HEK293T (cell line): Measurements from ENCODE around the gene MGMT.

ENCODE experiments used
- CTCF ChIA-PET: fragments of 350-600 bp; formaldehyde crosslinking; extraction: SDS; loops from one replicate; lab custom pipeline; 2021; ENCODE audit warnings: antibody characterized with exemption, inconsistent platforms; lab: Yijun Ruan, JAX
- POLR2A ChIA-PET: fragments of 350-600 bp; formaldehyde crosslinking; extraction: SDS; loops from one replicate; lab custom pipeline; 2020; ENCODE audit warnings: antibody characterized with exemption, inconsistent platforms; lab: Yijun Ruan, JAX
- DNase-seq: peaks from one replicate; pipeline ENCODE4 v3.0.0; 2012; ENCODE audit warnings: mixed read lengths; ENCODE audit errors: extremely low spot score
- ARNT ChIP-seq: fragments of 450-650 bp; IDR thresholded peaks from 2 replicates; pipeline ENCODE4 v1.6.1; 2017; ENCODE audit warnings: mild to moderate bottlenecking
- BHLHE40 ChIP-seq: fragments of 450-650 bp; IDR thresholded peaks from 2 replicates; pipeline ENCODE4 v1.6.1; 2016; ENCODE audit warnings: mild to moderate bottlenecking, moderate library complexity, borderline replicate concordance
- CTBP1 ChIP-seq: fragments of 450-650 bp; IDR thresholded peaks from 2 replicates; pipeline ENCODE4 v1.6.1; 2016; ENCODE audit warnings: borderline replicate concordance
- ELF4 ChIP-seq: fragments of 450-650 bp; IDR thresholded peaks from 2 replicates; pipeline ENCODE4 v1.6.1; 2017; ENCODE audit warnings: antibody characterized with exemption
- FOXA1 ChIP-seq: fragments of 450-650 bp; IDR thresholded peaks from 2 replicates; pipeline ENCODE4 v1.6.1; 2016; ENCODE audit warnings: mild to moderate bottlenecking
- FOXK2 ChIP-seq: fragments of 450-650 bp; IDR thresholded peaks from 2 replicates; pipeline ENCODE4 v1.6.1; 2016; ENCODE audit warnings: mild to moderate bottlenecking
- FOXM1 ChIP-seq: fragments of 450-650 bp; IDR thresholded peaks from 2 replicates; pipeline ENCODE4 v1.6.1; 2017; ENCODE audit warnings: mild to moderate bottlenecking, borderline replicate concordance
- HDGF ChIP-seq: fragments of 450-650 bp; IDR thresholded peaks from 2 replicates; pipeline ENCODE4 v1.6.1; 2017; ENCODE audit warnings: antibody characterized with exemption, borderline replicate concordance
- L3MBTL2 ChIP-seq: fragments of 450-650 bp; conservative IDR thresholded peaks from 2 replicates; pipeline ENCODE4 v1.6.1; 2016; ENCODE audit warnings: mild to moderate bottlenecking
- LEF1 ChIP-seq: fragments of 450-650 bp; IDR thresholded peaks from 2 replicates; pipeline ENCODE4 v1.6.1; 2017; ENCODE audit warnings: mild to moderate bottlenecking, borderline replicate concordance
- NFRKB ChIP-seq: fragments of 450-650 bp; IDR thresholded peaks from 2 replicates; pipeline ENCODE4 v1.6.1; 2016; ENCODE audit warnings: mild to moderate bottlenecking, moderate library complexity
- SP1 ChIP-seq: fragments of 450-650 bp; IDR thresholded peaks from 2 replicates; pipeline ENCODE4 v1.6.1; 2017
- SUZ12 ChIP-seq: fragments of 450-650 bp; IDR thresholded peaks from 2 replicates; pipeline ENCODE4 v1.6.1; 2016; ENCODE audit warnings: mild to moderate bottlenecking
- TARDBP ChIP-seq: fragments of 450-650 bp; IDR thresholded peaks from 2 replicates; pipeline ENCODE4 v1.6.1; 2016
- ZNF384 ChIP-seq: fragments of 450-650 bp; IDR thresholded peaks from 2 replicates; pipeline ENCODE4 v1.6.1; 2016
- TF ChIP-seq, protein P1 (sequence below): fragments of 450-650 bp; IDR thresholded peaks from 2 replicates; pipeline ENCODE4 v1.6.1; 2016

The MGMT gene

DNA sequence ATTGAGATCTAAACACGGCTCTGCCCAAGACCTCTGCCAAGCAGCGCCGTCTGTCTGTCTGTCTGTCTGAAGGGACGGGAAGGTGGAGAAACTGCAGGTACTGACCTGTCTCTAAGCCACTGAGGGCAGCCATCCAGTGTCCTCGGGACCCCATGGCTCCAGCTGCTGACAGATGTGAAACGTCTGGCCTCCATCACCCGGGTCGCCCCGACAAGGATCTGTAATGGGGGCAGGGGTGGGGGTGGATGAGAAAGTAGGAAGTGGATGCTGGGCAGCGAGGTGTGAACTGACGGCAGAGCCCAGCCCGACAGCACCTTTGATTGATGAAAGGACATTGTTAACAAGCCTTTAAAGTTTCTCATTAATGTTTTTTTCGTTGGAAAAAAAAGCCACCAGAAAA lies 304.0 kb downstream of the MGMT start:
- ChIA-PET POLR2A (no interaction called here), CTCF (interaction anchor here (0.6 kb wide), 1 partner anchor 81 kb away, joined by 3 read pairs; no protein-coding TSS in a partner anchor)
- no peak for DNase-seq
- TF ChIP-seq FOXA1 (no peak), FOXM1 (no peak), ZNF384 (no peak), ELF4 (no peak), BHLHE40 (no peak), LEF1 (no peak), CTBP1 (no peak), HDGF (no peak), ARNT (no peak), SP1 (no peak), NFRKB (no peak), L3MBTL2 (no peak), SUZ12 (no peak), TARDBP (no peak)

DNA sequence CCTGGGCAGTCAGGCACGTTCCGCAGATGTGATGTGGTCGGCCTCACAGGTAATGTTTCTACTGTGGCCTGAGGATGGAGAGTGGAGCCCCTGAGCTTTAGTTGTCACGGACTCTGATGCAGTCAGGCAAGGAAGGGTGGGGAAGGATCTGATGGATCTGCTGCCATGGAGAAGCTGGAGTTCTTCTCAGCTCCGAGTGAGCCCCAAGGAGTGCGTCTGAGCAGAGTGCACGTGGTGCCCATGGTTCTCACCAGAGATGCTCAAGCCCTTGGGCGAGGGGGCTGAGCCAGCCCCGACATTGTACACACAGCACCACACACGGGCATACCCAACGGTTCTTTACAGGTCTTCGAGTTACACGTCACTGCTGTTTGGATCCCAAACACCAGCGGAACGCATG lies 304.5 kb downstream of the MGMT start:
- no peak for TF ChIP-seq BHLHE40
- CTCF ChIA-PET: no interaction called here
- DNase-seq: no peak
- POLR2A ChIA-PET: no interaction called here

DNA sequence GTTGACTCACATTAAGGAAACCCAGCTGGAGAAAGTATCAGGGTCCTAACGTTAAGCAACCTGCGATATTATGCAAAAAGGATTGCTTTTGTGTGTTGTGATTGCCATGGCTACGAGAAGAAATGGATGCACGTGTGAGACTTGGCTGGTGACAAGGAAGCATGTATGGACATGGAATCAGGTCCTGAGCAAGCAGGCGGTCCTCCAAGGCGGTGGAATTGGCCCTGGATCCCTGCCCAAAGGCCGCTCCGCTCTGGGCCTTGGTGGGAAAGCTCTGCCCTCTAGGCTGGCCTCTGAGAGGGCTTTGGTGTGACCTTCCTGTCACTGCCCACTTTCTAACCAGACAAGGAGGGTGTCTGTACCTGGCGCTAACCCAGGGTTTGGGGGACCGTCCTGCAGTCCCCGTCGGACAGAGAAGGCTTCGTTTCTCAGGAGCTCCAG lies 305.0 kb downstream of the MGMT start:
- no peak for DNase-seq
- TF ChIP-seq FOXA1 (no peak), NFRKB (no peak), ELF4 (no peak), FOXK2 (no peak), SP1 (no peak), LEF1 (no peak), ZNF384 (no peak), BHLHE40 (no peak), SUZ12 (no peak), CTBP1 (no peak), L3MBTL2 (no peak), ARNT (no peak), TARDBP (no peak), FOXM1 (no peak), HDGF (no peak)
- TF ChIP-seq, protein P1, sequence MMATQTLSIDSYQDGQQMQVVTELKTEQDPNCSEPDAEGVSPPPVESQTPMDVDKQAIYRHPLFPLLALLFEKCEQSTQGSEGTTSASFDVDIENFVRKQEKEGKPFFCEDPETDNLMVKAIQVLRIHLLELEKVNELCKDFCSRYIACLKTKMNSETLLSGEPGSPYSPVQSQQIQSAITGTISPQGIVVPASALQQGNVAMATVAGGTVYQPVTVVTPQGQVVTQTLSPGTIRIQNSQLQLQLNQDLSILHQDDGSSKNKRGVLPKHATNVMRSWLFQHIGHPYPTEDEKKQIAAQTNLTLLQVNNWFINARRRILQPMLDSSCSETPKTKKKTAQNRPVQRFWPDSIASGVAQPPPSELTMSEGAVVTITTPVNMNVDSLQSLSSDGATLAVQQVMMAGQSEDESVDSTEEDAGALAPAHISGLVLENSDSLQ: no peak
- POLR2A ChIA-PET: no interaction called here
- CTCF ChIA-PET: no interaction called here

DNA sequence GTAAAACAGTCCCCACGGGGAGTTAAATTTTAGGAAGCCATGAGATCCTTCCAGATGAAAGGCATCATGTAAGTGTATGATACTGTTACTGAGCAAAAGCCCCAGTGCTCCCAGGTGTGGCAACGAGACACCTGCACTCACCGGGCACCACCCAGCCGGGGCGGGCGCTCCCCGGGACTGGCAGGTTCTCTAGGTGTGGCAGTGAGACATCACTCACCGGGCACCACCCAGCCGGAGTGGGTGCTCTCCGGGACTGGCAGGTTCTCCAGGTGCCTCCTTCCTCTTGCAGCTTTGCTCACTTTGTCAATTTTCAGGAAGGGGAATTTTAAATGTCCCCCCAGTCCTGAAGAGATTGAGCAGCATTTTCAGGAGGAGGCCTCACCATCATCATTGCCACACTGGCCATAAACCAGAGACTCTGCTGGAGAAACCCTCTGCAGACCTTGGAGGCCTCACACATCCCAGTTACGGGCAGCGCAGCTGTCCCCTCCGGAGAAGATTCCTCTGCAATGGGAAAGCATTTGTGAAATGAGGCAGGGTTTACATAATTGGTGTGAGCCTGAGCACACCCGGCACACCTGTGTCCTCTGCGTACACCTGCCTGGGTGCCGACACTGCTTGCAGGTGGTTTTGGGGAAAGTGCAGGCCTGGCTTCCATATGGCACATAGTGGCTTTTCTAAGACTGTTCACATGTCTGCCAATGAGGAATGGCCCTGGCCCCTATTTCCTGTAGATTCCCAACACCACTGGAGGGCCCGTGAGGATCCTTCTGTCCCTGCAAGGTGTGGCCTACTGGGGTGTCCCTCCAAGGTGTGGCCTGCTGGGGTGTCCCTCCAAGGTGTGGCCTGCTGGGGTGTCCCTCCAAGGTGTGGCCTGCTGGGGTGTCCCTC lies 305.7 kb downstream of the MGMT start:
- ChIA-PET POLR2A (no interaction called here), CTCF (no interaction called here)
- no peak for DNase-seq
- TF ChIP-seq NFRKB: no peak
- TF ChIP-seq, protein P1: no peak
- no peak for TF ChIP-seq BHLHE40
- TF ChIP-seq CTBP1: no peak
- no peak for TF ChIP-seq SP1
- TF ChIP-seq ARNT: no peak
- TF ChIP-seq SUZ12: no peak
- no peak for TF ChIP-seq ELF4
- no peak for TF ChIP-seq FOXK2
- no peak for TF ChIP-seq ZNF384
- no peak for TF ChIP-seq TARDBP
- TF ChIP-seq L3MBTL2: no peak
- TF ChIP-seq FOXA1: no peak
- TF ChIP-seq LEF1: no peak

DNA sequence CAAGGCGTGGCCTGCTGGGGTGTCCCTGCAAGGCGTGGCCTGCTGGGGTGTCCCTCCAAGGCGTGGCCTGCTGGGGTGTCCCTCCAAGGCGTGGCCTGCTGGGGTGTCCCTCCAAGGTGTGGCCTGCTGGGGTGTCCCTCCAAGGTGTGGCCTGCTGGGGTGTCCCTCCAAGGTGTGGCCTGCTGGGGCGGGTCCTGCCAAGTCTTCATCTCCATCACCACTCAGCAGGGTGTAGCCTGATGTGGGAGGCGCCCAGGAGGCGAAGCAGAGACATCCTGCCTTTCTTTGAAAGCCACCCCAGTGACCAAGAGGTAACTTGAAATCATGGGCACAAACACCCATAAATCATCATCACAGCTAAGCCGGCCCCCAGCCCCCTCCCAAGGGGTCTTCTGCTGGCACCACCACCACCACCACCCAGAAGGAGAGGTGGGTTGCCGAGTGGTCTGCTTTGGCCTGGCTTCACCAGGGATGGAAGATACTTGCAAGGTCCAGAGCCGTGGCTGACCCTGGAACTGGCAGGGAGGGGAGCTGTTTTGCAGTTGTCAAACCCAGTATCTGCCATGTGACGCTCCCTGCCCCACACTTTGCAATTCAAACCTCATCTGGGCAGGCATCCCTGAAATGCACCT lies 306.4 kb downstream of the MGMT start:
- TF ChIP-seq FOXA1: no peak
- TF ChIP-seq L3MBTL2: no peak
- no peak for TF ChIP-seq LEF1
- TF ChIP-seq CTBP1: no peak
- TF ChIP-seq ZNF384: no peak
- no peak for TF ChIP-seq BHLHE40
- TF ChIP-seq FOXK2: no peak
- TF ChIP-seq ARNT: no peak
- no peak for TF ChIP-seq TARDBP
- TF ChIP-seq NFRKB: no peak
- no peak for TF ChIP-seq SUZ12
- TF ChIP-seq SP1: no peak
- no peak for TF ChIP-seq HDGF
- TF ChIP-seq ELF4: no peak
- no peak for TF ChIP-seq FOXM1
- TF ChIP-seq, protein P1: no peak
- DNase-seq: no peak
- POLR2A ChIA-PET: no interaction called here
- CTCF ChIA-PET: no interaction called here

DNA sequence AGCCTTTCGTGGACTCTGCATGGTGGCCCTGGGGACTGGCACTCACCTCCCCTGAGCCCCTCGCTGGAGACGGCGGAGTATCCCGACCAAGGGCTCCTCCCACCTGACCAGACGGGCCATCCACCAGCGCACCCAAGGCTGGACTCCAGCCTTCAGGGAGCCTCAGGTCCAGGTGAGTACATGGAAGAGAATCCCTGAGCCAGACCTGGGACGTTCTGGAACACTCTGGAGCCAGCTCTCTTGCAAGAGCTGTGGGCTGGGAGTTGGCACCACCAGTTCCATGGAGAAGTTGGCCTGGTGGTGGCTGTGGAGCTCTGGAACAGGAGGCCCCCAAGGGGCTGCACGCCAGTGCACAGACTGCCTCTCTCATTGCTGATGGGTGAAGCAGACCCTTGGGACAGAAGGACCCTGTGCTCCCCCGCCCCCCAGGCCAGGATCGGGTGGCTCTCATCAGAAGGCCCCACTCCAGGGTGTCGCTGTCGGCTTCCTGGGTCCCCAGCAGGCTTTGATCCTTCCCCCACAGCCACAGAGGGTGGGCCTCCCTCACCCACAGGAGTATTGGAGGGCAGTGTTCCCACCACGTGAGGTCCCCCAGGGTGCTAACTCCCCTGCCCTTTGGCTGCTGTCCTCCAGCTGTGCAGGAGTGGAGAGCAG lies 307.2 kb downstream of the MGMT start:
- DNase-seq: no peak
- TF ChIP-seq, protein P1: no peak
- TF ChIP-seq CTBP1 (no peak), FOXM1 (no peak), L3MBTL2 (no peak), SUZ12 (no peak), LEF1 (no peak), BHLHE40 (no peak), ZNF384 (no peak), FOXA1 (no peak), FOXK2 (no peak)
- ChIA-PET CTCF (no interaction called here), POLR2A (no interaction called here)
